ENCODE results near the gene NAA10.

The NAA10 gene

DNA sequence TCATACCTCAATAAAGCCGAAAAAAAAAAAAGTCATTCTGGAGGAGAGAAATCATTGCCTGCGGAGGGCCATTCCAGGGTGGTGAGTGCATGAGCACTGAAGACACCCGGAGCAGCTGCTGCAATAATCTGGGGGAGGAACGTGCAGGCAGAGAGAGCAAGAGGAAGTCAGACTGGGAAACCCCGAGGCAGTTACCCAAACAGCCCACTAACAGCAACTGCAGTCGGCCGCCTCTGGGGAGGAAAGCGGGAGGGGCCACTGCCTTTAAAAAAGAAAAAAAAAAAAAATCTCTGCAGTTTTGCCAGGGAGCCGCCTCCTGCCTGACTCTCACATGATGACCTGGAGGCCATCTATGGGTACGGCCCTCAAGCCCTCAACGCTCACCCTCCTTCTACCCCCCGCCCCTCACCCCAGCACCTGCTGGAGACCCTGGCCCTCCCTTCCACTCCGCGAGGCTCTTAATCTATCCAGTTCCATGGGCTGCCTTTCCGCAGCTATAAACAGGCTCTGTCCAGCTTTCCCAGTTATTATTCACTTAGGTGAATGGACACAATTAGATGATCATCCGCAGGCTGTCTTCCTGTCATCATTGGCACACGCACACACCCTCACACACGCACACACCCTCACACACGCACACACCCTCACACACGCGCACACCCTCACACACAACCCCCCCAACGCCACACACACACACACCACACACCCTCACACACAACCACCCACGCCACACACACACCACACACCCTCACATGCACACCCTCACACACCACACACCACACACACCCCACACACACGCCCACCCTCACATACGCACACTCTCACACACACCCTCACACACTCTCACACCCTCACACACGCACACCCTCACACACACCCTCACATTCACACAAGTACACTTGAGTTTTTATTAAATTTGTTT is 33.7 kb downstream of the NAA10 start (continued):
- TF ChIP-seq ZBTB48 (tag by site-specific recombination; IDR thresholded peaks at IDR 0.05), result 0 out of 2 replicates have a peak, but pooled peaks have one; percentile 21
- peak; percentile 60; the same call in 1 of the 2 replicates for TF ChIP-seq KLF9 (tag by site-specific recombination; IDR thresholded peaks at IDR 0.05; ENCODE audit: low read depth)
- peak; percentile 85; the same call in 1 of the 2 replicates for TF ChIP-seq ZNF473 (tag by site-specific recombination; IDR thresholded peaks at IDR 0.05)
- no peak for TF ChIP-seq INSM2 (tag by site-specific recombination; IDR thresholded peaks at IDR 0.05)
- TF ChIP-seq ZBTB8A (tag by site-specific recombination; IDR thresholded peaks at IDR 0.05), result no peak

DNA sequence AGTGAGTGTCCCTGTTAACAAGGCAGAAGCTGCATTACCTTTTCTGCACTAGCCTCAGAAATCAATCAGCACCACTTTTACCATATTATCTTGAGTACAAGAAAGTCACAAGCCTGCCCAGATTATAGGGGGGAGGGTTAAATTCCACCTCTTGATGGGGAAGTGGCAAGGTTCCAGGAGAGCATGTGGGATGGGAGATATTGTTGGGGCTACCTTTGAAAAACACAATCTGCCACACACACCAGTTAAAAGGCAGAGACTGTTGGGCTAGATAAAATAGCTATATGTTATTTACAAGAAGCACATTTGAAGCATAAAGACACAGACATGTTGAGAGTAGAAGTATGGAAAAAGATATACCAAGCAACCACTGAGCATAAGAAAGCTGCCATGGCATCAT is 36.9 kb downstream of the NAA10 start:
- POLR2A ChIA-PET, result no interaction called here
- Histone ChIP-seq H3K9me3 (ENCODE audit: control insufficient read depth, insufficient read depth, low read depth, low read length) (no peaks in the 10 kb centered on the region; the same call in 1 of the 2 replicates), H3K4me3 (ENCODE audit: low read depth, low read length) (no peak overlapping the region), H3K27ac (ENCODE audit: extremely low read depth, low read depth, low read length) (no peak overlapping the region), H3K4me1 (ENCODE audit: control insufficient read depth, insufficient read depth, low read length) (no peaks in the 10 kb centered on the region), H3K36me3 (ENCODE audit: control insufficient read depth in 2 of 2, insufficient read depth in 1 of 2, low read length in 2 of 2) (no peaks in the 10 kb centered on the region)
- CTCF ChIA-PET, result no interaction called here
- TF ChIP-seq ZNF214 (tag by site-specific recombination; IDR thresholded peaks at IDR 0.05; ENCODE audit: borderline replicate concordance), result no peak
- no peak for TF ChIP-seq ZNF639 (tag by site-specific recombination; IDR thresholded peaks at IDR 0.05)
- TF ChIP-seq ZNF394 (tag by site-specific recombination; IDR thresholded peaks at IDR 0.05; ENCODE audit: borderline replicate concordance), result no peak
- no peak for TF ChIP-seq KLF9 (tag by site-specific recombination; IDR thresholded peaks at IDR 0.05; ENCODE audit: low read depth)
- TF ChIP-seq YY1 (tag by site-specific recombination; IDR thresholded peaks at IDR 0.05), result no peak
- TF ChIP-seq ZNF404 (tag by site-specific recombination; IDR thresholded peaks at IDR 0.05), result no peak
- TF ChIP-seq, protein P1, sequence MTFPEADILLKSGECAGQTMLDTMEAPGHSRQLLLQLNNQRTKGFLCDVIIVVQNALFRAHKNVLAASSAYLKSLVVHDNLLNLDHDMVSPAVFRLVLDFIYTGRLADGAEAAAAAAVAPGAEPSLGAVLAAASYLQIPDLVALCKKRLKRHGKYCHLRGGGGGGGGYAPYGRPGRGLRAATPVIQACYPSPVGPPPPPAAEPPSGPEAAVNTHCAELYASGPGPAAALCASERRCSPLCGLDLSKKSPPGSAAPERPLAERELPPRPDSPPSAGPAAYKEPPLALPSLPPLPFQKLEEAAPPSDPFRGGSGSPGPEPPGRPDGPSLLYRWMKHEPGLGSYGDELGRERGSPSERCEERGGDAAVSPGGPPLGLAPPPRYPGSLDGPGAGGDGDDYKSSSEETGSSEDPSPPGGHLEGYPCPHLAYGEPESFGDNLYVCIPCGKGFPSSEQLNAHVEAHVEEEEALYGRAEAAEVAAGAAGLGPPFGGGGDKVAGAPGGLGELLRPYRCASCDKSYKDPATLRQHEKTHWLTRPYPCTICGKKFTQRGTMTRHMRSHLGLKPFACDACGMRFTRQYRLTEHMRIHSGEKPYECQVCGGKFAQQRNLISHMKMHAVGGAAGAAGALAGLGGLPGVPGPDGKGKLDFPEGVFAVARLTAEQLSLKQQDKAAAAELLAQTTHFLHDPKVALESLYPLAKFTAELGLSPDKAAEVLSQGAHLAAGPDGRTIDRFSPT (tag by site-specific recombination; IDR thresholded peaks at IDR 0.05), result no peak
- no peak for TF ChIP-seq ZNF37A (tag by site-specific recombination; IDR thresholded peaks at IDR 0.05)
- TF ChIP-seq, protein P2, sequence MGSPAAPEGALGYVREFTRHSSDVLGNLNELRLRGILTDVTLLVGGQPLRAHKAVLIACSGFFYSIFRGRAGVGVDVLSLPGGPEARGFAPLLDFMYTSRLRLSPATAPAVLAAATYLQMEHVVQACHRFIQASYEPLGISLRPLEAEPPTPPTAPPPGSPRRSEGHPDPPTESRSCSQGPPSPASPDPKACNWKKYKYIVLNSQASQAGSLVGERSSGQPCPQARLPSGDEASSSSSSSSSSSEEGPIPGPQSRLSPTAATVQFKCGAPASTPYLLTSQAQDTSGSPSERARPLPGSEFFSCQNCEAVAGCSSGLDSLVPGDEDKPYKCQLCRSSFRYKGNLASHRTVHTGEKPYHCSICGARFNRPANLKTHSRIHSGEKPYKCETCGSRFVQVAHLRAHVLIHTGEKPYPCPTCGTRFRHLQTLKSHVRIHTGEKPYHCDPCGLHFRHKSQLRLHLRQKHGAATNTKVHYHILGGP (tag by site-specific recombination; IDR thresholded peaks at IDR 0.05), result no peak
- TF ChIP-seq ZNF138 (tag by site-specific recombination; IDR thresholded peaks at IDR 0.05; ENCODE audit: borderline replicate concordance), result no peak
- TF ChIP-seq, protein P3, sequence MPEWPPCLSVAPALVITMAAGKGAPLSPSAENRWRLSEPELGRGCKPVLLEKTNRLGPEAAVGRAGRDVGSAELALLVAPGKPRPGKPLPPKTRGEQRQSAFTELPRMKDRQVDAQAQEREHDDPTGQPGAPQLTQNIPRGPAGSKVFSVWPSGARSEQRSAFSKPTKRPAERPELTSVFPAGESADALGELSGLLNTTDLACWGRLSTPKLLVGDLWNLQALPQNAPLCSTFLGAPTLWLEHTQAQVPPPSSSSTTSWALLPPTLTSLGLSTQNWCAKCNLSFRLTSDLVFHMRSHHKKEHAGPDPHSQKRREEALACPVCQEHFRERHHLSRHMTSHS (tag by site-specific recombination; IDR thresholded peaks at IDR 0.05), result no peak
- TF ChIP-seq ZNF23 (tag by site-specific recombination; IDR thresholded peaks at IDR 0.05; ENCODE audit: borderline replicate concordance), result no peak
